Choroid plexus epithelial cell (primary cell): ENCODE results near the gene SULT1C3.

Source experiments
- DNase-seq: peaks from one replicate; pipeline ENCODE4 v3.0.0-alpha.2; 2010; ENCODE audit warnings: low read depth
- H3K4me3 ChIP-seq: 2 replicates; pipeline ENCODE4 v1.5.1; 2011; ENCODE audit warnings: low read depth, mild to moderate bottlenecking, control low read depth, low read length, moderate library complexity
- CTCF ChIP-seq: conservative IDR thresholded peaks from 2 replicates; pipeline ENCODE4 v1.5.1; 2011; ENCODE audit warnings: low read depth, mild to moderate bottlenecking, control low read depth, inconsistent platforms, low read length, moderate library complexity

SULT1C3 gene

DNA sequence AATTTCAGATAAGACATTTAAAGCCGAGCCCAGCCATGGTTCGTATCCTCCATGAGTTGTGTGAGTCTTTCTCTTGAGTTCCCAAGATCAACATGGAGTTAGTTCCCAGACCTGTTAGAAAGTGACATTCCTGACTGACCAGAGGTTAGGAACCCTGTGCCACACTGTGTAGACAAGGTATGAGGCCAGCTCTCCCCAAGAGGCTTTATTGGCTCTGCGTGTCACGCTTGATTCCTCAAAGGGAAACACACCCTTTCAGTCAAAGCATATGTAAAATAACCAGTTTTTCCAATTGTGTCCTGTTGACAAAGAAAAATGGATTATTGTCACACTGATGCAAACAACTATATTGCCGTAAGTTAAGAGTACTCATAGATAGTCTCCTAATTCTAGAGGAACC lies 1.2 kb downstream of the SULT1C3 start:
- no peak for TF ChIP-seq CTCF
- H3K4me3 ChIP-seq, result no peak overlapping the region
- no peak for DNase-seq

DNA sequence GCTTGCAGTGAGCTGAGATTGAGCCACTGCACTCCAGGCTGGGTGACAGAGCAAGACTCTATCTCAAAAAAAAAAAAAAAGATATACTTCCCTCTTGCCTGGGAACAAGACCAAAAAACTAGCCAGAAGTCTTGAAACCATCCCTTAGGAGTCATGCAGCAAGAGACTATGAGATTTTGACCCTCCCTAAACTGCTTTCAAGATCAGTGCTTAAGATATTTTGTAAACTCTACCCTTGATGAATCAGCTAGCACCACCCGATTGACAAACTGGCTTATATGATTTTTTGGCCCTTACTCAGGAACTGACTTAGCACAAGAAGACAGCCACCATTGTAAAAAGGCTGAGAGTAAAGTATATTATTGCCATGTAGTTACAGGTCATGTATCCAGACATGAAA lies 3.8 kb downstream of the SULT1C3 start:
- no peak overlapping the region for H3K4me3 ChIP-seq
- DNase-seq, result peak; percentile 64
- no peak for TF ChIP-seq CTCF

- DNase-seq, result peak; percentile 41
- no peak overlapping the region for H3K4me3 ChIP-seq
- no peak for TF ChIP-seq CTCF
These were observed 5.1 kb downstream of the SULT1C3 start for GRCh38 chr2:108244667-108245414.

- peak; percentile 50 for DNase-seq
- TF ChIP-seq CTCF, result no peak
- no peak overlapping the region for H3K4me3 ChIP-seq
These were observed 13.3 kb downstream of the SULT1C3 start for GRCh38 chr2:108253106-108253505.

DNA sequence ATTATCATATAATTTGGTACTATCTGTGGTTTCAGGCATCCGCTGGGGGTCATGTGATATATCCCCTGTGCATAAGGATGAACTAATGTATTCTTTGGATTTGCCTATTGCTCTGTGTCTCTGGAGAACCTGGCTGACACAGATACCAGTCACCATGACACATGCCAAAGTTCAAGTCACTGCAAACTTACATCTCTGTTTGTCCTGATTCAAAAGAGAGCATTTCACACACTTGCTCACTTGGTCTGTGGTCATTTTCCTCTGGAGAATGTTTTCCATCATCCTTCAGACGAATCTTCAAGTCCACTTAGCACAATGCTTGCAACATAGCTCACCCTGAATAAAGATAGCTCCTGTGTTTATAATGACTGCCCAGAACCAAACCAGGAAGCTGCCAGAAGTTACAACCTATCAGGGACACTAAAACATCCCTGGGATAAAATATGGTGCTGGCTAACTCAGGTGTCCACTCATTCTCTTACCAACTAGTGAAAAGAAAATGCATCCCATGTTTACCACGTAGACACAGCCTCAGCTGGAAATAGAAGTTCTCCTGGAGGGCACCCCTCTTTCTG lies 18.1 kb downstream of the SULT1C3 start:
- no peak for TF ChIP-seq CTCF
- peak; percentile 33 for DNase-seq
- no peak overlapping the region for H3K4me3 ChIP-seq

DNA sequence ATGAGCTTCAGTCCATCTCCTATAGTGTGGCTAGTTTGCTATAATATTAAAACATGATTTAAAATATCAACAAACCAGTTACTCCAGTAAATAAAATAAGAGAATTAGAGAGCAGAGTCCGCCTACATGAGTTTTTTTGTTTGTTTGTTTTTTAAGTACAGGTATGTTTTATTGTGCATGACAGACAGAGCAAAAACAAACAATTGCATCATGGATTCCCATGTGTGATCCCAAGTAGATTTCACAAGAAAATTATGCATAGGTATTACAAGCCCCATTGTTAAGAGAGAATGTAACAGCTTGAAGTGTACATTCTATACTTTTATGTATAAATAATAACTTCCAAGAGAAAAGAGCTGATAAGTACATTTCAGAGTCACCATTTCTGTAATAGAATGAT lies 21.0 kb downstream of the SULT1C3 start:
- no peak overlapping the region for H3K4me3 ChIP-seq
- no peak for TF ChIP-seq CTCF

GRCh38 chr2:108262036-108262435 lies 22.3 kb downstream of the SULT1C3 start:
- no peak for DNase-seq
- no peak for TF ChIP-seq CTCF
- no peak overlapping the region for H3K4me3 ChIP-seq

More for the DNA sequence above, 21.0 kb downstream of the SULT1C3 start:
- no peak for DNase-seq
